Activated CD4-positive, CD25-positive, alpha-beta regulatory T cell treated with anti-CD3 and anti-CD28 coated beads, Interleukin-2, amount 50 U/mL, for 16 hours (primary cell): Measurements from ENCODE around the gene UGT2B11.
"Not testable (repeated sequence)": the region's sequence is repeated elsewhere in the genome, so short reads cannot be mapped to it uniquely, and the experiment has no call there.

Experiments used
- DNase-seq: peaks from one replicate; pipeline ENCODE4 v3.0.0-alpha.2; 2020; ENCODE audit warnings: low read depth, low spot score

UGT2B11 gene

DNA sequence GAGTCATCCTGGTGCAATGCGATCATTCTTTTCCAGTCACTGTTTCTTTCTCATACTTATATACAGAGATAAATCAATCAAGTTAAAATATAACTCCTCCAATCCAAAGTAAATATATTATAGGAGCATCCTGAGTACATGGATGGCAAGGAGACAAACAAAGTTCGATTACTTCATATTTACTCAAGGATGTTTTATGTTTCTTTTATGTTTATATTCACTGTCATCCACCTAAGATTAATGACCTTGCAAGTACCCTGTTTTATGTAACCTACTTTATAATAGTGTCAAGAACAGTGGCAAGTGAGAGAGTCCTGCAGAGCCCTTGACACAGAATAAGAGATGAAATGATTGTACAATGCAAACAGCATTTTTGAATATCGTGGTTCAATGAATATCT, at the start of gene UGT2B11:
Gene UGT2B11, minus strand, starts transcription at position 33 of the 400 bp plus-strand sequence. Its CDS starts 26 bp downstream, at position 7.
- DNase-seq: no peak

- not testable (repeated sequence) for DNase-seq
These were observed 38.7 kb upstream of the UGT2B11 start for GRCh38 chr4:69253147-69253772.

DNA sequence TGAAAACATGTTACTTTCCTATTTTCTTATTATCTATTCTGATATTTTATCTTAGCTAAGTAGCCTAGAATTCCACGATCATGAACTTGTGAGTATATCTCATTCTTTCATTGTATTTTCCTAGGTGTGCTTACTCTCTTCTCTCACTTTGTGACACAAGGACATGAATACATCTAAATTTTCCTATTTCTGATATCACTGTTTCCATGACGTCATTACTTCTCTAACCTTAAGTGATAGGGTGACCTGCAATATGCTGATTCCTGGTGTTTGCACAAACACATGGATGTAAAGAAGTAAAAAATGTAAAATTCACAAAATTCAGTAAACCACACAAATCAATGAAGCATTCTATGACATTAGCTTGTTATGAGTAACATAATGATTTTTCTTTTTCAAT, 36.3 kb upstream of the UGT2B11 start:
- not testable (repeated sequence) for DNase-seq

DNA sequence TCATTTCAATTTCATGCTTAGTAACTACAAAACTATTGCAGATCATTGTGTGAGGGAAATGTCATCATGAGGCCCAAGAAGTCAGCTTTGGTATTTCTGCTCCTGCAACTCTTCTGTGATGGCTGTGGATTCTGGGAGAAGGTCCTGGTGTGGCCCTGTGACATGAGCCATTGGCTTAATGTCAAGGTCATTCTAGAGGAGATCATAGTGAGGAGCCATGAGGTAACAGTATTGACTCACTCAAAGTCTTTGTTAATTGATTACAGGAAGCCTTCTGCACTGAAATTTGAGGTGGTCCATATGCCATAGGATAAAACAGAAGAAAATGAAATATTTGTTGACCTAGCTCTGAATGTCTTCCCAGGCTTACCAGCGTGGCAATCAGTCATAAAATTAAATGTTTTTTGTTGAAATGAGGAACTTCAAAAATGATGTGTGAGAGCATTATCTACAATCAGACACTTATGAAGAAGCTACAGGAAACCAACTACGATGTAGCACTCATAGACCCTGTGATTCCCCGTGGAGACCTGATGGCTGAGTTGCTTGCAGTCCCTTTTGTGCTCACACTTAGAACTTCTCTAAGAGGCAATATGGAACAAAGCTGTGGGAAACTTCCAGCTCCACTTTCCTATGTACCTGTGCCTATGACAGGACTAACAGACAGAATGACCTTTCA, 28.2 kb upstream of the UGT2B11 start:
- DNase-seq: not testable (repeated sequence)

DNA sequence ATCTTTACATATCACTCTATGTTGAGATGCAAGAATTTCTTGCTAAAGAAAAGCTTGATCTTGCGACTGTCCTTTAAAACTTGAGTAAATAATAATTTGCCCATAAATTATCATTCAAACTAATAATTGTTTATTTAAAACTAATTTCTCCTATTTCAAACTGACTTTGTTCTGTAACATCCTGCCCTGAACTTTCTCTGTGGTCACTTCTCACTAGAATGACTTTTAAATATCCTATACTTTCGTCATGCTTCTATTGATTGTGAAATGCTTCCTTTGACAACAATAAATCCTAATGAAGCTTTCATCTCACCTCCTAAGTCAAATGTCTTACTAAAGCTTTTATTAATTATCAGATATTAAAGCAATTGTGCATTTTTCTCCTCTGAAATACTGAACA, 27.2 kb upstream of the UGT2B11 start:
- DNase-seq: not testable (repeated sequence)

- DNase-seq: not testable (repeated sequence)
These were observed 26.2 kb upstream of the UGT2B11 start for GRCh38 chr4:69240787-69241186.

DNA sequence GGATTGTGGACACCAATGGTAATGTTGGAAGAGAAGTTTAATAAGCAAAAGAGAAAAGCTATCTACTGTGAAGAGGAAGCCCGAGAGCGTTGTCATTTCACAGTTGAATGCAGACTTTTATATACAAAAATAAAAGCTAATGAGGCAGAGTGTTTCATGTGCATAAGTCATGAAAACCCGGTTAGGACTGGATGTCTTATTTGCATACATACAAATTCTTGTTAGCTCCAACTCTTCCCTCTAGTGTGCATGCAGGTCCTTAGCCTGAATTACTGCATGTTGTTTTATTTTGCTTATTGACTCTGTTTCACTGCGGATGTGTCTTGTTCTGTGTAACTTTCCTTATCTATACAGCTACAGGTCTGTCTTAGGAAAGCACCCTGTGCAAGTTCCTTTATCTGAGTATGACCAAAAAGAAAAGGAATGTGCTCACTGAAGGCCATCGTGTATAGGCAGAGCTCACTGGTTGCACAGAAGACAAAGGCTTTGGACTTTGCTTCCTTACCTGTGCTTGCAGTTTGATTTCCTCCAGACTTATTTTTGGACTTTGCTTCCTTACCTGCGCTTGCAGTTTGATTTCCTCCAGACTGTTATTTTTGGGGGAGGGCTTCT, 25.1 kb upstream of the UGT2B11 start:
- no peak for DNase-seq

DNA sequence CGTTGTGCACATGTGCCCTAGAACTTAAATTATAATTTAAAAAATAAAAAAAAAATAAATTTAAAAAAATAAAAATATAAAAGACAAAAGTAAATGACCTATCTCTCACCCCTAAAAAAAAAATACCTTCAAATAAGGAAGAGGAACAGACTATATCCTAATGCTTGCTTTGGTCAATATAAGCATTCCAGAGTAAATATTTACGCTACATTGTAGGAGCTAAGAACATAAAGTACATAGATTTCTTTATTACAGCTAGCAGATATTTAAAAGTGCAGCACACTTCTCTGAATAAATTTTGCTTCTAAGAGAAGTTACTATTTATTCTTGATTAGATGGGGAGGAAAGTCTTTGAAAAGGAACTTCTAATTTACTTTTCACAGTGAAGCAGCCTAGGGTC, 24.5 kb upstream of the UGT2B11 start:
- no peak for DNase-seq

- DNase-seq: no peak
These were observed 10.3 kb upstream of the UGT2B11 start for GRCh38 chr4:69224891-69225290.

DNA sequence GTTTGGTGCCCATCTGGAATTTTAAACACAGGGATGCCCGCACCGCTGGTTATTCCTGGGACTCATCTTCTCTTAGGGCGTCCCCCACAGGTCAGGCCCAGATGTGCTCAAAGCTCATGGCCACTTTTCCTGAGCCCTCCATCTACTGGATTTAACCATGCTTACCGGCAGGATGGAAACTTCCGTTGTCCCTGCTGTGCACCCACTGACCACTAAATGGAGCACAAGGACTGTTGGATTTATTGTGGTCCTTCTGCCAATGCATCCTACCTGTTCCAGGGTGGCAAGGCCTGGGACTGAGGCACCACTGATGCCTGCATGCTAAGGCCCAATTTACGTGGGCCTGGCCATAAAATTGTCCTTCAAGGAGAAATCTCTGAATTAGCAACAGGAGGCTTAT, 8.7 kb upstream of the UGT2B11 start:
- not testable (repeated sequence) for DNase-seq

- not testable (repeated sequence) for DNase-seq
These were observed 3.9 kb upstream of the UGT2B11 start for GRCh38 chr4:69218491-69218890.

GRCh38 chr4:69210911-69211310, 3.6 kb downstream of the UGT2B11 start:
- no peak for DNase-seq

DNA sequence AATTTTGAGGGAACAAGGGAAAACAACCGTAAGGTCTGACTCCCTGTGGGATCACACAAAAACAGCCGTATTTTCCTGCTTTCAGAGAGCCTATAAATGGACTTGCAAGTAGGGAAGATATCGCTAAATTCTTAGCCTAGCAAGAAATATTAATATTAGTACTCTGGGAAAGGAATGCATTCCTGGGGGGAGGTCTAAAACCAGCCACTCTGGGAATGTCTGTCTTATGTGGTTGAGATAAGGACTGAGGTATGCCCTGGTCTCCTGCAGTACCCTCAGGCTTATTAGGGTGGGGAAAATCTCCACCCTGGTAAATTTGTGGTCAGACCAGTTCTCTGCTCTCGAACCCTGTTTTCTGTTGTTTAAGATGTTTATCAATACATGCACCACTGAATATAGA, 16.0 kb downstream of the UGT2B11 start:
- DNase-seq: not testable (repeated sequence)

GRCh38 chr4:69196209-69196965, 18.2 kb downstream of the UGT2B11 start:
- DNase-seq: no peak

GRCh38 chr4:69194166-69194565, 20.4 kb downstream of the UGT2B11 start:
- no peak for DNase-seq

DNA sequence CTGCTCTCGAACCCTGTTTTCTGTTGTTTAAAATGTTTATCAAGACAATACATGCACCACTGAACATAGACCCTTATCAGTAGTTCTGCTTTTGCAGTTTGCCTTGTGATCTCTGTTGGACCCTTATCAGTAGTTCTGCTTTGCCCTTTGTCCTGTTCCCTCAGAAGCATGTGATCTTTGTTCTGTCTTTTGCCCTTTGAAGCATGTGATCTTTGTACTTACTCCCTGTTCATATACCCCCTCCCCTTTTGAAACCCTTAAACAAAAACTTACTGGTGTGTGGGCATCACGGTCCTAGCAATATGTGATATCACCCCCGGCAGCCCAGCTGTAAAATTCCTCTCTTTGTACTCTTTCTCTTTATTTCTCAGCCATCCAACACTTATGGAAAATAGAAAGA, 22.6 kb downstream of the UGT2B11 start:
- not testable (repeated sequence) for DNase-seq

- not testable (repeated sequence) for DNase-seq
These were observed 23.9 kb downstream of the UGT2B11 start for GRCh38 chr4:69190621-69191020.

DNA sequence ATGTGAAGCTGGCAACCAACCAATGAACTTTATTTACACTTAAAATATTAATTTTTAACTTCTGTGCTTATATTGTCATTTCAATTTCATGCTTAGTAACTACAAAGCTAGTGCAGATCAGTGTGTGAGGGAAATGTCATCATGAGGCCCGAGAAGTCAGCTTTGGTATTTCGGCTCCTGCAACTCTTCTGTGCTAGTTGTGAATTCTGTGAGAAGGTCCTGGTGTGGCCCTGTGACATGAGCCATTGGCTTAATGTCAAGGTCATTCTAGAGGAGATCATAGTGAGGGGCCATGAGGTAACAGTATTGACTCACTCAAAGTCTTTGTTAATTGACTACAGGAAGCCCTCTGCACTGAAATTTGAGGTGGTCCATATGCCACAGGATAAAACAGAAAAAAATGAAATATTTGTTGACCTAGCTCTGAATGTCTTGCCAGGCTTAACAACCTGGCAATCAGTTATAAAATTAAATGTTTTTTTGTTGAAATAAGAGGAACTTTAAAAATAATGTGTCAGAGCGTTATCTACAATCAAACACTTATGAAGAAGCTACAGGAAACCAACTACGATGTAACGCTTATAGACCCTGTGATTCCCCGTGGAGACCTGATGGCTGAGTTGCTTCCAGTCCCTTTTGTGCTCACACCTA, 32.9 kb downstream of the UGT2B11 start:
- not testable (repeated sequence) for DNase-seq

DNA sequence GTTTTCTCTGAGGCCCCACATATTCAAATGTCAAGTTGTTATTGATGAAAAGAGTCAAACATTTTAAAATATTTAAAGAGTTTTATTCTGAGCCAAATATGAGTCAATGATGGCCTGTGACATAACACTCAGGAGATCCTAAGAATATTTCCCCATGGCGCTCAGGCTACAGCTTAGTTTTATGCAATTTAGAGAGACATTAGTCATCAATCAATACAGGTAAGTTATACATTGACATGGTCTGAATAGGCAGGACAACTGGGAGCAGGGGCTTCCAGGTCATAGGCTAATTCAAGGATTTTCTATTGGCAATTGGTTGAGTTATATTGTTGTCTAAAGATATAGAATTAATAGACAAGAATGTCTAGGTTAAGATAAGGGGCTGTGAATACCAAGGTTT, 34.7 kb downstream of the UGT2B11 start:
- not testable (repeated sequence) for DNase-seq

- DNase-seq: not testable (repeated sequence)
These were observed 35.8 kb downstream of the UGT2B11 start for GRCh38 chr4:69178751-69179205.
